ENCODE results near the gene ZEB1. TPM values are rescaled to one million over a fixed set of nuclear protein-coding genes. Genes with fewer than 3 reads are reported as not detected.

Gene ZEB1
- total RNA-seq, 1 donor from 2014 or later: 63.1 TPM

- TF ChIP-seq CTCF (IDR thresholded peaks at IDR 0.05): no peak
- Mint-ChIP-seq H3K27me3 (ENCODE audit: low read depth) (no peaks in the 10 kb centered on the region), H3K4me1 (ENCODE audit: low read depth) (peaks cover 23% of the 10 kb centered on the region), H3K9me3 (ENCODE audit: low read depth) (no peaks in the 10 kb centered on the region), H3K36me3 (ENCODE audit: low read depth) (no peaks in the 10 kb centered on the region), H3K27ac (ENCODE audit: unreplicated experiment) (no peak overlapping the region), H3K4me3 (ENCODE audit: unreplicated experiment) (no peak overlapping the region)
- DNase-seq (ENCODE audit: low spot score): no peak
Measured at GRCh38 chr10:31343551-31343950, 24.5 kb downstream of the ZEB1 start.

GRCh38 chr10:31345886-31346285 lies 26.9 kb downstream of the ZEB1 start:
- no peak overlapping the region for H3K27ac Mint-ChIP-seq (ENCODE audit: unreplicated experiment)
- no peaks in the 10 kb centered on the region for H3K36me3 Mint-ChIP-seq (ENCODE audit: low read depth)
- H3K4me3 Mint-ChIP-seq (ENCODE audit: unreplicated experiment): no peak overlapping the region
- DNase-seq (ENCODE audit: low spot score): no peak
- peaks cover 31% of the 10 kb centered on the region for H3K4me1 Mint-ChIP-seq (ENCODE audit: low read depth)
- TF ChIP-seq CTCF (IDR thresholded peaks at IDR 0.05): no peak
- no peaks in the 10 kb centered on the region for H3K9me3 Mint-ChIP-seq (ENCODE audit: low read depth)
- H3K27me3 Mint-ChIP-seq (ENCODE audit: low read depth): no peaks in the 10 kb centered on the region

GRCh38 chr10:31346953-31347352 lies 27.9 kb downstream of the ZEB1 start:
- Mint-ChIP-seq H3K4me3 (ENCODE audit: unreplicated experiment) (no peak overlapping the region), H3K4me1 (ENCODE audit: low read depth) (peaks cover 36% of the 10 kb centered on the region), H3K27ac (ENCODE audit: unreplicated experiment) (no peak overlapping the region), H3K36me3 (ENCODE audit: low read depth) (no peaks in the 10 kb centered on the region), H3K9me3 (ENCODE audit: low read depth) (no peaks in the 10 kb centered on the region), H3K27me3 (ENCODE audit: low read depth) (no peaks in the 10 kb centered on the region)
- DNase-seq (ENCODE audit: low spot score): no peak
- TF ChIP-seq CTCF (IDR thresholded peaks at IDR 0.05): no peak

- peaks cover 3% of the 10 kb centered on the region for H3K9me3 Mint-ChIP-seq (ENCODE audit: low read depth)
- H3K4me1 Mint-ChIP-seq (ENCODE audit: low read depth): peaks cover 36% of the 10 kb centered on the region
- DNase-seq (ENCODE audit: low spot score): no peak
- no peak for TF ChIP-seq CTCF (IDR thresholded peaks at IDR 0.05)
- peak overlapping the region; percentile 22 for H3K27ac Mint-ChIP-seq (ENCODE audit: unreplicated experiment)
- H3K27me3 Mint-ChIP-seq (ENCODE audit: low read depth): no peaks in the 10 kb centered on the region
- no peak overlapping the region for H3K4me3 Mint-ChIP-seq (ENCODE audit: unreplicated experiment)
- H3K36me3 Mint-ChIP-seq (ENCODE audit: low read depth): no peaks in the 10 kb centered on the region
Measured at GRCh38 chr10:31347705-31348104, 28.7 kb downstream of the ZEB1 start.

- TF ChIP-seq CTCF (IDR thresholded peaks at IDR 0.05): no peak
- Mint-ChIP-seq H3K27ac (ENCODE audit: unreplicated experiment) (no peak overlapping the region), H3K4me1 (ENCODE audit: low read depth) (peaks cover 53% of the 10 kb centered on the region), H3K27me3 (ENCODE audit: low read depth) (no peaks in the 10 kb centered on the region), H3K9me3 (ENCODE audit: low read depth) (peaks cover 3% of the 10 kb centered on the region), H3K4me3 (ENCODE audit: unreplicated experiment) (no peak overlapping the region), H3K36me3 (ENCODE audit: low read depth) (no peaks in the 10 kb centered on the region)
- no peak for DNase-seq (ENCODE audit: low spot score)
Measured at GRCh38 chr10:31350891-31351290, 31.9 kb downstream of the ZEB1 start.
